Heart left ventricle (tissue), 13 donors: ENCODE measurements around the gene ALDH3A1.

ENCODE experiments used
- POLR2A ChIP-seq, 2 donors: fragments of 450-650 bp; IDR thresholded peaks; one replicate each; pipeline ENCODE4 v1.6.1; 2017; ENCODE audit warnings: antibody characterized with exemption in 2 of 2, mild to moderate bottlenecking in 2 of 2, moderate library complexity in 2 of 2
- TF ChIP-seq, protein P1 (sequence below), 12 donors: fragments of 200-600 bp; sonication (generic) in 4 of 12; IDR thresholded peaks; one replicate each; pipeline versions ENCODE4 v1.5.0 to v1.8.0; 2018 to 2022; ENCODE audit warnings: antibody characterized with exemption in 12 of 12, mild to moderate bottlenecking in 5 of 12
- donor health status: ischemic (EF 13 %, LVEDD 7.1; RV severe dilation, severe dysfunction).
- donor health status: DM: no; HTN: yes; CAD: no.
- donor health status: DM: no; HTN: no; CAD: no.
- donor health status: ischemic (EF 25% LVEDD 6.9; RV normal size, moderate dysfunction).
- donor health status: ischemic (EF 25% LVEDD 5.7; RV mildly dilated, moderate dysfunction).
- donor health status: ischemic (EF 35%, LVEDD 5.7; RV mildly dilated, moderate dysfunction).
- donor health status: nonischemic (EF 11% LVEDD 7.7; RV severe dilation, severe dysfunction).
- donor health status: DM: yes; HTN: yes; CAD: no.
- donor health status: PGD.
- donor health status: ischemic (EF 29% LVEDD 5.4; RV normal size, mild dysfunction).
- donor health status: nonischemic (EF 23%, LVEDD 6.1; RV moderate dilation, normal function).

DNA sequence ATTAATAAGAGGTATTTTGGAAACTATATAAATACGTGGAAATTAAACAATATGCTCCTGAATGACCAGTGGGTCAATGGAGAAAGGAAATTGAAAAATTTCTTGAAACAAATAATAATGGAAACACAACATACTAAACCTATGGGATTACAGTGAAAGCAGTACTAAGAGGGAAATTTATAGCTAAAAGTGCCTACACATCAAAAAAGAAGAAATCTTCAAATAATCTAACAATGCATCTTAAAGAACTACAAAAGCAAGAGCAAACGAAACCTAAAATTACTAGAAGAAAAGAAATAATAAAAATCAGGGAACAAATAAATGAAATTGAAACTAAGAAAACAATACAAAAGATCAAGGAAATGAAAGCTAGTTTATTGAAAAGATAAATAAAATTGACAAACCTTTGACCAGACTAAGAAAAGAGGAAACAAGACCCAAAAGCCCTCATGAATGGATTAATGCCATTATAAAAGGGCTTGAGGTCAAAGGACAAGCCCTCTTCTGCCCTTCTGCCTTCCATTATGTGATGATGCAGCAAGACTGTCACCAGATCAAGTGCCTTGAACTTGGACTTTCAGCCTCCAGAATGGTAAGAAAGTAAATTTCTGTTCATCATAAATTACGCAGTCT, 43.9 kb upstream of the ALDH3A1 start:
- TF ChIP-seq, protein P1, sequence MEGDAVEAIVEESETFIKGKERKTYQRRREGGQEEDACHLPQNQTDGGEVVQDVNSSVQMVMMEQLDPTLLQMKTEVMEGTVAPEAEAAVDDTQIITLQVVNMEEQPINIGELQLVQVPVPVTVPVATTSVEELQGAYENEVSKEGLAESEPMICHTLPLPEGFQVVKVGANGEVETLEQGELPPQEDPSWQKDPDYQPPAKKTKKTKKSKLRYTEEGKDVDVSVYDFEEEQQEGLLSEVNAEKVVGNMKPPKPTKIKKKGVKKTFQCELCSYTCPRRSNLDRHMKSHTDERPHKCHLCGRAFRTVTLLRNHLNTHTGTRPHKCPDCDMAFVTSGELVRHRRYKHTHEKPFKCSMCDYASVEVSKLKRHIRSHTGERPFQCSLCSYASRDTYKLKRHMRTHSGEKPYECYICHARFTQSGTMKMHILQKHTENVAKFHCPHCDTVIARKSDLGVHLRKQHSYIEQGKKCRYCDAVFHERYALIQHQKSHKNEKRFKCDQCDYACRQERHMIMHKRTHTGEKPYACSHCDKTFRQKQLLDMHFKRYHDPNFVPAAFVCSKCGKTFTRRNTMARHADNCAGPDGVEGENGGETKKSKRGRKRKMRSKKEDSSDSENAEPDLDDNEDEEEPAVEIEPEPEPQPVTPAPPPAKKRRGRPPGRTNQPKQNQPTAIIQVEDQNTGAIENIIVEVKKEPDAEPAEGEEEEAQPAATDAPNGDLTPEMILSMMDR (IDR thresholded peaks at IDR 0.05) = no peak
- TF ChIP-seq POLR2A (IDR thresholded peaks at IDR 0.05) = no peak
